NCI-H187 treated with DMSO at 0.1 percent for 48 hours (cell line): ENCODE results near the gene CLEC19A.

Experiments used
- DNase-seq: peaks from one replicate; lab custom pipeline; 2025; lab: John Stamatoyannopoulos, UW

CLEC19A gene

GRCh38 chr16:19285431-19285830 is at the start of gene CLEC19A:
Gene CLEC19A (plus strand): TSS chr16:19285731. CDS start chr16:19285852, 121 bp downstream.
- no peak for DNase-seq

- no peak for DNase-seq
Measured at GRCh38 chr16:19235886-19236285, 49.6 kb upstream of the CLEC19A start.

- DNase-seq, result no peak
Measured at GRCh38 chr16:19236561-19237209, 48.8 kb upstream of the CLEC19A start.

- no peak for DNase-seq
Measured at GRCh38 chr16:19238406-19238805, 47.1 kb upstream of the CLEC19A start.

- DNase-seq, result no peak
Measured at GRCh38 chr16:19239511-19240155, 45.9 kb upstream of the CLEC19A start.

- no peak for DNase-seq
Measured at GRCh38 chr16:19240494-19240893, 45.0 kb upstream of the CLEC19A start.

GRCh38 chr16:19241512-19241911 is 44.0 kb upstream of the CLEC19A start:
- DNase-seq, result no peak

- no peak for DNase-seq
Measured at GRCh38 chr16:19242186-19242585, 43.3 kb upstream of the CLEC19A start.

- no peak for DNase-seq
Measured at GRCh38 chr16:19242987-19243575, 42.5 kb upstream of the CLEC19A start.

- peak; percentile 78 for DNase-seq
Measured at GRCh38 chr16:19245326-19245925, 40.1 kb upstream of the CLEC19A start.

GRCh38 chr16:19252904-19253303 is 32.6 kb upstream of the CLEC19A start:
- DNase-seq, result no peak

GRCh38 chr16:19254611-19255010 is 30.9 kb upstream of the CLEC19A start:
- DNase-seq, result no peak

GRCh38 chr16:19264123-19264673 is 21.3 kb upstream of the CLEC19A start:
- no peak for DNase-seq

- DNase-seq, result no peak
Measured at GRCh38 chr16:19265380-19265930, 20.1 kb upstream of the CLEC19A start.

- DNase-seq, result no peak
Measured at GRCh38 chr16:19266774-19267173, 18.8 kb upstream of the CLEC19A start.

- no peak for DNase-seq
Measured at GRCh38 chr16:19269098-19269497, 16.4 kb upstream of the CLEC19A start.

GRCh38 chr16:19274165-19274797 is 11.2 kb upstream of the CLEC19A start:
- DNase-seq, result no peak

- DNase-seq, result no peak
Measured at GRCh38 chr16:19278403-19278802, 7.1 kb upstream of the CLEC19A start.

GRCh38 chr16:19281246-19281645 is 4.3 kb upstream of the CLEC19A start:
- no peak for DNase-seq

- DNase-seq, result no peak
Measured at GRCh38 chr16:19282101-19282500, 3.4 kb upstream of the CLEC19A start.

- DNase-seq, result no peak
Measured at GRCh38 chr16:19283637-19284036, 1.9 kb upstream of the CLEC19A start.

- DNase-seq, result no peak
Measured at GRCh38 chr16:19284207-19284606, 1.3 kb upstream of the CLEC19A start.
